HepG2 (cell line): ENCODE measurements around the gene NFASC.

ENCODE experiments used
- JUNB ChIP-seq: sonication (generic); formaldehyde crosslinking; IDR thresholded peaks from 2 replicates; pipeline ENCODE4 v1.8.0; 2022; ENCODE audit warnings: missing genetic modification reagents, mild to moderate bottlenecking, borderline replicate concordance
- PHF21A ChIP-seq: sonication (generic); formaldehyde crosslinking; IDR thresholded peaks from 2 replicates; pipeline ENCODE4 v1.5.0; 2020; ENCODE audit warnings: mild to moderate bottlenecking, missing genetic modification reagents
- POLR2A ChIP-seq, 2 experiments: IDR thresholded peaks; 2 replicates each; pipeline ENCODE4 v1.6.1; 2011; ENCODE audit warnings: low read depth in 2 of 2, low read length in 2 of 2, mild to moderate bottlenecking in 1 of 2, moderate library complexity in 1 of 2; ENCODE audit not compliant: insufficient read depth in 1 of 2
- SOX6 ChIP-seq, 2 experiments: fragments of 450-650 bp in 1 of 2; sonication (generic) in 1 of 2; formaldehyde crosslinking in 1 of 2; IDR thresholded peaks; 2 replicates each; pipeline versions ENCODE4 v1.4.0 to v1.6.1; 2017 to 2020; ENCODE audit warnings: antibody characterized with exemption in 1 of 2, mild to moderate bottlenecking in 1 of 2, missing genetic modification reagents in 1 of 2
- SP2 ChIP-seq: sonication (generic); formaldehyde crosslinking; IDR thresholded peaks from 2 replicates; pipeline ENCODE4 v1.5.1; 2020; ENCODE audit warnings: mild to moderate bottlenecking, missing genetic modification reagents
- XRCC5 ChIP-seq: fragments of 200-400 bp; formaldehyde crosslinking; optimal IDR thresholded peaks from 2 replicates; pipeline ENCODE3; 2017; ENCODE audit warnings: mild to moderate bottlenecking, low read length
- ZNF354B ChIP-seq: sonication (generic); formaldehyde crosslinking; IDR thresholded peaks from 2 replicates; pipeline ENCODE4 v1.8.0; 2022; ENCODE audit warnings: mild to moderate bottlenecking, missing genetic modification reagents
- ZNF616 ChIP-seq: sonication (generic); formaldehyde crosslinking; IDR thresholded peaks from 2 replicates; pipeline ENCODE4 v1.5.0; 2020; ENCODE audit warnings: low read depth, mild to moderate bottlenecking, missing genetic modification reagents
- ZNF639 ChIP-seq: conservative IDR thresholded peaks from 2 replicates; pipeline ENCODE4 v1.6.1; 2018; ENCODE audit warnings: missing genetic modification reagents
- TF ChIP-seq, protein P1 (sequence below): sonication (generic); formaldehyde crosslinking; IDR thresholded peaks from 2 replicates; pipeline ENCODE4 v1.8.1; 2023; ENCODE audit warnings: missing genetic modification reagents, inconsistent platforms, borderline replicate concordance
- TF ChIP-seq, protein P2 (sequence below): sonication (generic); formaldehyde crosslinking; IDR thresholded peaks from 2 replicates; pipeline ENCODE4 v1.5.0; 2020; ENCODE audit warnings: mild to moderate bottlenecking, missing genetic modification reagents, moderate library complexity

DNA sequence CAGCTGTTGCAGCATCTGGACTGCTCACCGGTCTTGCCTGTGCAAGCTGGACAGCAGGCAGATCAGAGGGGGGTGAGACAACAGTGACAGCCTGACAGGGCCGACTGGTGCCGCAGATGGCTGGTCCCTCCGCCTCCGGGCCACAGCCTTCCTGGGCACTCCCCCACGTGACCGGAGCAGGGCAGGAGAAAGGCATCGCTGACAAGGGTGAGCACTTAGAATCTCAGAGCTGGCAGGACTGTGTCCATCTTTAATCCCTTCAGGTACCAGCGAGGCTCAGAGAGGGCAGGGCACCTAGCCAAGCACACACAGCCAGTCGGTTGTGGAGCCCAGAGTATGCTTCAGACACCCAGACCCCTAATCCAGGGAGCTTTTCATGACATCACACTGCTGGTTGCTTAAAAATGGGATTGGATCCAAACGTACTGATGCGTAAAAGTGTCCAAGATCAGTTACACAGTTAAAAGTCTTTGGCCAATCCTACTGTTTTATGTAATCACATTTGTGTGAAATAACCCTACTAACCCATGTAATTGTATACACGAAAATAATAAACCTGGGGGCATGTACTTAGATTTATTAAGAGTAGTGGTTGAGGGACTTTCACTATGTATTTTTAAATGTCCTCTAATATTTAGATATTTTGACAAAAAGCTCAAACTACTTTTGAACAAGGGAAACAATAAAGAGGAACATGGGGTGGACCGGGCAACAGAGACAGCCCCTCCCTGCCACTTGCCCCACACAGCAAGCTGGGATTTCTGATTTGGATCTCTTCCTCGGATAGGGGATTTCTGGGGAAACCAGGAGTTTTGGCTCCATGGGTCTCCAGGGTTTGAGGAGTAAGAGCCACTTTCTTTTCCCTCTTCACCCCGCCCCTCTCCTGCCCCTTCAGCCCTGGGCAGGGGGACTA is 171.6 kb downstream of the NFASC start:
- TF ChIP-seq ZNF639 = no peak
- TF ChIP-seq, protein P1, sequence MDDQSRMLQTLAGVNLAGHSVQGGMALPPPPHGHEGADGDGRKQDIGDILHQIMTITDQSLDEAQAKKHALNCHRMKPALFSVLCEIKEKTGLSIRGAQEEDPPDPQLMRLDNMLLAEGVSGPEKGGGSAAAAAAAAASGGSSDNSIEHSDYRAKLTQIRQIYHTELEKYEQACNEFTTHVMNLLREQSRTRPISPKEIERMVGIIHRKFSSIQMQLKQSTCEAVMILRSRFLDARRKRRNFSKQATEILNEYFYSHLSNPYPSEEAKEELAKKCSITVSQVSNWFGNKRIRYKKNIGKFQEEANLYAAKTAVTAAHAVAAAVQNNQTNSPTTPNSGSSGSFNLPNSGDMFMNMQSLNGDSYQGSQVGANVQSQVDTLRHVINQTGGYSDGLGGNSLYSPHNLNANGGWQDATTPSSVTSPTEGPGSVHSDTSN (CRISPR knock-in tag) = no peak
- TF ChIP-seq JUNB (CRISPR knock-in tag) = no peak
- TF ChIP-seq, protein P2, sequence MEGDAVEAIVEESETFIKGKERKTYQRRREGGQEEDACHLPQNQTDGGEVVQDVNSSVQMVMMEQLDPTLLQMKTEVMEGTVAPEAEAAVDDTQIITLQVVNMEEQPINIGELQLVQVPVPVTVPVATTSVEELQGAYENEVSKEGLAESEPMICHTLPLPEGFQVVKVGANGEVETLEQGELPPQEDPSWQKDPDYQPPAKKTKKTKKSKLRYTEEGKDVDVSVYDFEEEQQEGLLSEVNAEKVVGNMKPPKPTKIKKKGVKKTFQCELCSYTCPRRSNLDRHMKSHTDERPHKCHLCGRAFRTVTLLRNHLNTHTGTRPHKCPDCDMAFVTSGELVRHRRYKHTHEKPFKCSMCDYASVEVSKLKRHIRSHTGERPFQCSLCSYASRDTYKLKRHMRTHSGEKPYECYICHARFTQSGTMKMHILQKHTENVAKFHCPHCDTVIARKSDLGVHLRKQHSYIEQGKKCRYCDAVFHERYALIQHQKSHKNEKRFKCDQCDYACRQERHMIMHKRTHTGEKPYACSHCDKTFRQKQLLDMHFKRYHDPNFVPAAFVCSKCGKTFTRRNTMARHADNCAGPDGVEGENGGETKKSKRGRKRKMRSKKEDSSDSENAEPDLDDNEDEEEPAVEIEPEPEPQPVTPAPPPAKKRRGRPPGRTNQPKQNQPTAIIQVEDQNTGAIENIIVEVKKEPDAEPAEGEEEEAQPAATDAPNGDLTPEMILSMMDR (CRISPR knock-in tag) = no peak
- TF ChIP-seq SOX6 (IDR thresholded peaks at IDR 0.05) = no peak
- no peak for TF ChIP-seq SOX6 (CRISPR knock-in tag; IDR thresholded peaks at IDR 0.05)
- TF ChIP-seq PHF21A = no peak
- TF ChIP-seq SP2 (CRISPR knock-in tag) = no peak
- no peak for TF ChIP-seq ZNF616
- TF ChIP-seq ZNF354B = no peak
- TF ChIP-seq XRCC5 = no peak
- no peak for TF ChIP-seq POLR2A (IDR thresholded peaks at IDR 0.05; ENCODE audit: insufficient read depth in 1 of 2, low read depth in 2 of 2, low read length in 2 of 2)
